Stomach (tissue), 4 donors: ENCODE measurements around the gene CPED1.

Experiments used
- POLR2AphosphoS5 ChIP-seq, 3 donors: sonication (generic); formaldehyde crosslinking; IDR thresholded peaks; one replicate each; pipeline ENCODE4 v1.6.1; 2016; ENCODE audit warnings: antibody characterized with exemption in 3 of 3
- TF ChIP-seq, protein P1 (sequence below), 7 experiments: fragments of 450-650 bp in 4 of 7; fragments of 200-600 bp in 3 of 7; sonication (generic) in 3 of 7; IDR thresholded peaks; one replicate each; pipeline ENCODE4 v1.5.1; 2016 to 2019; ENCODE audit warnings: antibody characterized with exemption in 7 of 7, control low read depth in 2 of 7, mild to moderate bottlenecking in 1 of 7

GRCh38 chr7:121262969-121263368, 274.5 kb downstream of the CPED1 start:
- no peak for TF ChIP-seq POLR2AphosphoS5 (IDR thresholded peaks at IDR 0.05)
- TF ChIP-seq, protein P1, sequence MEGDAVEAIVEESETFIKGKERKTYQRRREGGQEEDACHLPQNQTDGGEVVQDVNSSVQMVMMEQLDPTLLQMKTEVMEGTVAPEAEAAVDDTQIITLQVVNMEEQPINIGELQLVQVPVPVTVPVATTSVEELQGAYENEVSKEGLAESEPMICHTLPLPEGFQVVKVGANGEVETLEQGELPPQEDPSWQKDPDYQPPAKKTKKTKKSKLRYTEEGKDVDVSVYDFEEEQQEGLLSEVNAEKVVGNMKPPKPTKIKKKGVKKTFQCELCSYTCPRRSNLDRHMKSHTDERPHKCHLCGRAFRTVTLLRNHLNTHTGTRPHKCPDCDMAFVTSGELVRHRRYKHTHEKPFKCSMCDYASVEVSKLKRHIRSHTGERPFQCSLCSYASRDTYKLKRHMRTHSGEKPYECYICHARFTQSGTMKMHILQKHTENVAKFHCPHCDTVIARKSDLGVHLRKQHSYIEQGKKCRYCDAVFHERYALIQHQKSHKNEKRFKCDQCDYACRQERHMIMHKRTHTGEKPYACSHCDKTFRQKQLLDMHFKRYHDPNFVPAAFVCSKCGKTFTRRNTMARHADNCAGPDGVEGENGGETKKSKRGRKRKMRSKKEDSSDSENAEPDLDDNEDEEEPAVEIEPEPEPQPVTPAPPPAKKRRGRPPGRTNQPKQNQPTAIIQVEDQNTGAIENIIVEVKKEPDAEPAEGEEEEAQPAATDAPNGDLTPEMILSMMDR (IDR thresholded peaks at IDR 0.05), result no peak
